Measurements from ENCODE around the gene TMEM244.

TMEM244 gene, protein sequence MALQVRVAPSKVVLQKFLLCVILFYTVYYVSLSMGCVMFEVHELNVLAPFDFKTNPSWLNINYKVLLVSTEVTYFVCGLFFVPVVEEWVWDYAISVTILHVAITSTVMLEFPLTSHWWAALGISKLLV

DNA sequence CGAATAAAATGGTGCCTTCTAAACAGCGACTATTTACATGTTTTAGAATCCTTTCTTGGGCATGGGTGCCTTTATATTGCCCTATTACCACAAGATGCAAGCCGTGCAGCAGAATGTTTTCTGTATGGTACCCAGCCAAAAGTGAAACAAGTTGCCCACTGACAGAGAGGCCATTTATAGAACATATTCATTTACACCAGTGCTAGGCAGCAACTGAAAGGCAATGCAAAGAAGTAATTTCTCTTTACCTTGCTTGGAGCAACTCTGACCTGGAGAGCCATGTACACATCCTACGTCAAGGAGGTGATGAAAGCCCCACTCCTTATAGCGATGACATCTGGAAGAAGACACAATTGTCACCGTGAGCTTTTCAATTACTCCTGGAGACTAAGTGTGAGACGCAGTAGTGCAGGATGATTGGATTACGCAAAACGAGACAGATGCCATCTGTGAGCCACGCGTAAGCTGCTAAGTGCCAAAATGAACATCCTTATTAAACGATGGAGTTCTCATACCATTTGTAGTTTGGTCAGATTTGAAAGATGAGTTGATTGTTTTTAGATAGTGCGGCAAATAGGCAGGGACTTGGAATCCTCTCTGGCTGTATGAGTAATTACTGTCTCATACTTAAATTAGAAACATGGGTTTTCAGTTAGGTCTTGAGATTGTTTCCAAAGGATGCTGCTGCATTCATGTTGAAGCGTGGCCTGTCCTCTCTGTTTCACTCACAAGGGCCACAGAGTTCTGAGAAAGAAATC lies at the start of gene TMEM244:
TSS of gene TMEM244 (minus strand) at position 408 of the 758 bp plus-strand sequence. CDS start at position 281, 127 bp downstream.
- H3K4me1 ChIP-seq (ENCODE audit: control insufficient read depth in 1 of 2, insufficient read depth in 2 of 2, low read length in 2 of 2) = peaks cover 0 to 5% of the 10 kb centered on the region in 2 donors
- H3K4me3 ChIP-seq (ENCODE audit: low read depth in 1 of 2, low read length in 2 of 2) = peak within 1 kb of the TSS; percentile 7 to 33
- H3K9me3 ChIP-seq (ENCODE audit: control insufficient read depth in 1 of 2, low read length in 2 of 2) = no peaks in the 10 kb centered on the region
- H3K27me3 ChIP-seq (ENCODE audit: low read depth, low read length) = no peaks in the 10 kb centered on the region
- no peak within 1 kb of the TSS for H3K27ac ChIP-seq (ENCODE audit: low read length)
- H3K36me3 ChIP-seq (ENCODE audit: control insufficient read depth in 1 of 2, insufficient read depth in 2 of 2, low read length in 2 of 2) = no peaks in the 10 kb centered on the region

DNA sequence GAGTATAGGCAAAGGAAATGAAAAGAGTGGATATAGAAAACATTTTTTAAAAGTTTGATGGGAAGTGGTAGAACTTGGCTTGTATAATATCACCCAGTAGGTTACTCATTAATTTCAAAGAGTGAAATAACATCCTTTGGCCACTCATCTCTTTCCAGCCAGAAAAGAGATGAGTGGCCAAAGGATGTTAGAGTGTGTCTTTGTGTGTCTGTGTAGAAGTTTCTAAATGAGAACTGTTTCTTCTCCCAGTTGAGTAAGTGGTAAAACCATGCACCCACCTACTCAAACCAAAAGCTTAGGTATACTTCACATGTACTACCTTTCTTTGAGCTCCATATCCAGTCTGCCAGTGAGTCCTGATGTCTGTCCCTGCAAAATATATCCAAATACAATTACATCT lies 47.7 kb upstream of the TMEM244 start:
- no peaks in the 10 kb centered on the region for H3K4me1 ChIP-seq (ENCODE audit: control insufficient read depth in 1 of 2, insufficient read depth in 2 of 2, low read length in 2 of 2)
- H3K27ac ChIP-seq (ENCODE audit: low read length) = no peak overlapping the region
- H3K27me3 ChIP-seq (ENCODE audit: low read depth, low read length) = no peaks in the 10 kb centered on the region
- no peaks in the 10 kb centered on the region for H3K9me3 ChIP-seq (ENCODE audit: control insufficient read depth in 1 of 2, low read length in 2 of 2)
- H3K36me3 ChIP-seq (ENCODE audit: control insufficient read depth in 1 of 2, insufficient read depth in 2 of 2, low read length in 2 of 2) = no peaks in the 10 kb centered on the region
- H3K4me3 ChIP-seq (ENCODE audit: low read depth in 1 of 2, low read length in 2 of 2) = no peak overlapping the region

DNA sequence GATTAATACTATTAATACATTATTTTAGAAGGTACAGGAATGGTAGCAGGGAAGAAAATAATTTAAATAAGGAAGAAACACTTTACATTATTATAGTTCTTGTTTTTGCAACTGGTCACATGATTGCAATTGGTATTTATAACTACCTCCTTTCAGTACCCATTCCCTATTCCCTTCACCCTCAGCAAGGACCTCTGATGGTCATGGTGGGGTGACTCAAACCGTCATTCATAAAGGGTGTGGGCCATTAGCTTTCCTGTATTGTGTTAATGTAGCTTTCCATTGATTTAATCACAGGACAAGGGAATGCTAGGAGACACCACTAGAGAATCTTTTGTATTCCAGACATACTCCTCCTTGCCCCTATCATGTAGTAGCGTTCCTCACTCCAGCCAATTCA lies 47.2 kb upstream of the TMEM244 start:
- H3K36me3 ChIP-seq (ENCODE audit: control insufficient read depth in 1 of 2, insufficient read depth in 2 of 2, low read length in 2 of 2) = no peaks in the 10 kb centered on the region
- no peaks in the 10 kb centered on the region for H3K9me3 ChIP-seq (ENCODE audit: control insufficient read depth in 1 of 2, low read length in 2 of 2)
- no peaks in the 10 kb centered on the region for H3K4me1 ChIP-seq (ENCODE audit: control insufficient read depth in 1 of 2, insufficient read depth in 2 of 2, low read length in 2 of 2)
- H3K27ac ChIP-seq (ENCODE audit: low read length) = no peak overlapping the region
- no peak overlapping the region for H3K4me3 ChIP-seq (ENCODE audit: low read depth in 1 of 2, low read length in 2 of 2)
- H3K27me3 ChIP-seq (ENCODE audit: low read depth, low read length) = no peaks in the 10 kb centered on the region

DNA sequence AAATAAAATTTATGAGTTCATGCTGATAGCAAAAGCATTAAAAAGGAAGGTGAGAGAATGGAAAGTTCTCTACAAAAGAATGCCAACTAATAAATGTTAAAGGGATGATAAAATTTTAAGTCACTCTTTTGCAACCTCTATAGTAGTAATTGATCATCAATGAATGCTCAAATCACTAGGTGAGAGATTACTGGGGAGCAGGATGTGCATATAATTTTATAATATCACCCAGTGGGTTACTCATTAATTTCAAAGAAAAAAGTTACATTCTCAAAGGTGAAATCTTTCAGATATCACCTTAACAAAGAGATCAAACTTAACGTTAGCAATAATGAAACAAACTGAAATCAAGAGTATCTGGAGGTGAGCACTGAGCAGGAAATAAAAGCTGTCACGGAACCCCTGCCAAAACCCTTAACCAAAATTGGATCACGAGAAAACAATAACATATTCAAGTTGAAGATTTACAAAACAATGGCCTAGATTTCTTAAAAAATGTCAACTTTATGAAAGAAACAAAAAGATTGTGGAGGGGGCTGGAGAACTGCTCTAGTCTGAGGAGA lies 45.5 kb upstream of the TMEM244 start:
- Histone ChIP-seq H3K27ac (ENCODE audit: low read length) (no peak overlapping the region), H3K4me1 (ENCODE audit: control insufficient read depth in 1 of 2, insufficient read depth in 2 of 2, low read length in 2 of 2) (no peaks in the 10 kb centered on the region), H3K36me3 (ENCODE audit: control insufficient read depth in 1 of 2, insufficient read depth in 2 of 2, low read length in 2 of 2) (no peaks in the 10 kb centered on the region), H3K4me3 (ENCODE audit: low read depth in 1 of 2, low read length in 2 of 2) (no peak overlapping the region), H3K9me3 (ENCODE audit: control insufficient read depth in 1 of 2, low read length in 2 of 2) (peaks cover 0 to 3% of the 10 kb centered on the region in 2 donors), H3K27me3 (ENCODE audit: low read depth, low read length) (no peaks in the 10 kb centered on the region)

DNA sequence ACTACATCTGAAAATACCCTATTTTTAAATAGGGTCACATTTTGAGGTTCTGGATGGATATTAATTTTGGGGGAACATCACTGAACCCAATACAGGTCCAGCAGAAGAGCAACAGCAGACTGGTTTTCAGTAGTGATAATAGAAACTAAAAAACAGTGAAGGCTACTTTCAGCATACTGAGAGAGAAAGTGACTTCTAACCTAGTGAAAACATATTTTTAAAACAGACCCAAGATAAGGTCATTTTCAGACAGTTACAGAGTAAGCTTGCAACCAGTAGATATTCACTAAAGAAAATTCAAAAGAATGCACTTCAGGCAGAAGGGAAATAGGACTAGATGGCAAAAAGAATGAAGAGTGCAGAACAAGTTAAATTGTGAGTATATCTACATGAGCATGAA lies 42.0 kb upstream of the TMEM244 start:
- H3K4me3 ChIP-seq (ENCODE audit: low read depth in 1 of 2, low read length in 2 of 2) = no peak overlapping the region

DNA sequence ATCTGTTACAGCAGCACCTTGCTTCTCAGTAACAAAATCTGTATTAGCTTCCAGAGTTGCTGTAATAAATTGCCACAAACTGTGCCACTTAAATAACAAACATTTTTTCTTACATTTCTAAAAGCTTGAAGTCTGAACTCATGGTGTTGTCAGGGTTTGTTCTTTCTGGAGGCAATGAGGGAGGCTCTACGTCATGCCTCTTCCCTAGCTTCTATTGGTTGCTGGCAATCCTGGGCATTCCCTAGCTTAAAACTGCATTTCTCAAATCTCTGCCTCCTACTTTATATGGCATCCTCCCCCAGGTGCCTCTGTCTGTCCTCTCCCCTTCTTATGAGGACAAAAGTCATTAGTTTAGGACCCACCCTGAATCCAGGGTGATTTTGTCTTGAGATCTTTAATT lies 41.6 kb upstream of the TMEM244 start:
- H3K4me1 ChIP-seq (ENCODE audit: control insufficient read depth in 1 of 2, insufficient read depth in 2 of 2, low read length in 2 of 2) = no peaks in the 10 kb centered on the region
- peaks cover 0 to 3% of the 10 kb centered on the region in 2 donors for H3K9me3 ChIP-seq (ENCODE audit: control insufficient read depth in 1 of 2, low read length in 2 of 2)
- no peaks in the 10 kb centered on the region for H3K36me3 ChIP-seq (ENCODE audit: control insufficient read depth in 1 of 2, insufficient read depth in 2 of 2, low read length in 2 of 2)
- H3K27me3 ChIP-seq (ENCODE audit: low read depth, low read length) = no peaks in the 10 kb centered on the region
- H3K4me3 ChIP-seq (ENCODE audit: low read depth in 1 of 2, low read length in 2 of 2) = no peak overlapping the region
- H3K27ac ChIP-seq (ENCODE audit: low read length) = no peak overlapping the region

More for the DNA sequence above, 42.0 kb upstream of the TMEM244 start:
- Histone ChIP-seq H3K9me3 (ENCODE audit: control insufficient read depth in 1 of 2, low read length in 2 of 2) (peaks cover 0 to 3% of the 10 kb centered on the region in 2 donors), H3K4me1 (ENCODE audit: control insufficient read depth in 1 of 2, insufficient read depth in 2 of 2, low read length in 2 of 2) (no peaks in the 10 kb centered on the region), H3K27me3 (ENCODE audit: low read depth, low read length) (no peaks in the 10 kb centered on the region), H3K36me3 (ENCODE audit: control insufficient read depth in 1 of 2, insufficient read depth in 2 of 2, low read length in 2 of 2) (no peaks in the 10 kb centered on the region), H3K27ac (ENCODE audit: low read length) (no peak overlapping the region)

DNA sequence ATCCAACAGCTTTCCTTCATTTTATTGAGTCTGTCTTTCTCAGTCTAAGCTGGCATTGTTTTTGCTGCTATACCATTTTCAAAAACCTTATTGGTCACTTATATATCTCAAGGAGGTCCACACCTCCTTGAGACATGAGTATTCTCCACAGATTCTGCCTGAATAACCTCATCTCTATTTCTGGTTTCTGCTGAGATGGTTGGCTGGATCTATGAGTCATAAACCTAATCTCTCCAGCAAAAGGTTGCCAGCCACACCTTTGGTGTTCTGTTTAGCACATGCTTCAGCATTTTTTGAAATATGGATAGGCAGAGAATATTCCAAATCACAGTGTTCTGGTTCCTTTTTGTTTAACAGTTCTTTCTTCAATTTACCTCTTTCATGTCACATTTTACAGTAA lies 40.8 kb upstream of the TMEM244 start:
- Histone ChIP-seq H3K27ac (ENCODE audit: low read length) (no peak overlapping the region), H3K9me3 (ENCODE audit: control insufficient read depth in 1 of 2, low read length in 2 of 2) (peaks cover 0 to 3% of the 10 kb centered on the region in 2 donors), H3K27me3 (ENCODE audit: low read depth, low read length) (no peaks in the 10 kb centered on the region), H3K4me1 (ENCODE audit: control insufficient read depth in 1 of 2, insufficient read depth in 2 of 2, low read length in 2 of 2) (no peaks in the 10 kb centered on the region), H3K4me3 (ENCODE audit: low read depth in 1 of 2, low read length in 2 of 2) (no peak overlapping the region), H3K36me3 (ENCODE audit: control insufficient read depth in 1 of 2, insufficient read depth in 2 of 2, low read length in 2 of 2) (no peaks in the 10 kb centered on the region)

DNA sequence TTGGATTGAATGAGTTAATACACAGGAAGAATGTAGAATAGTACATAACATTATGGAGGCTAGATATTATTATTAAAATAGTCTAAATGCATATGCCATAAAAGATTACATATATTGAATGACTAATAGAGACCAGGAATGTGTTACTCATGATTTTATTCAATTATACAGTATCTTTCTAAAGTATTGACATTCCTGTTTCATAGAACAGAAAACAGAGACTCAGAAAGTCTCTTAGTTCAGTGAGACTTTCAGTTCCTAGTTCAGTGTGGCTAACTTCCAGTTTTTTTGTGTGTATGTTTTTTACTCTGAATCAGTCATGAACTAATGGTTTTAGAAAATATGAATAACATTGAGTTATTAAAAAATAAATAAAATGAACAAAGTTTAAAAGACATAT lies 34.6 kb upstream of the TMEM244 start:
- Histone ChIP-seq H3K27me3 (ENCODE audit: low read depth, low read length) (no peaks in the 10 kb centered on the region), H3K4me1 (ENCODE audit: control insufficient read depth in 1 of 2, insufficient read depth in 2 of 2, low read length in 2 of 2) (no peaks in the 10 kb centered on the region), H3K27ac (ENCODE audit: low read length) (no peak overlapping the region), H3K9me3 (ENCODE audit: control insufficient read depth in 1 of 2, low read length in 2 of 2) (no peaks in the 10 kb centered on the region), H3K36me3 (ENCODE audit: control insufficient read depth in 1 of 2, insufficient read depth in 2 of 2, low read length in 2 of 2) (no peaks in the 10 kb centered on the region), H3K4me3 (ENCODE audit: low read depth in 1 of 2, low read length in 2 of 2) (no peak overlapping the region)

DNA sequence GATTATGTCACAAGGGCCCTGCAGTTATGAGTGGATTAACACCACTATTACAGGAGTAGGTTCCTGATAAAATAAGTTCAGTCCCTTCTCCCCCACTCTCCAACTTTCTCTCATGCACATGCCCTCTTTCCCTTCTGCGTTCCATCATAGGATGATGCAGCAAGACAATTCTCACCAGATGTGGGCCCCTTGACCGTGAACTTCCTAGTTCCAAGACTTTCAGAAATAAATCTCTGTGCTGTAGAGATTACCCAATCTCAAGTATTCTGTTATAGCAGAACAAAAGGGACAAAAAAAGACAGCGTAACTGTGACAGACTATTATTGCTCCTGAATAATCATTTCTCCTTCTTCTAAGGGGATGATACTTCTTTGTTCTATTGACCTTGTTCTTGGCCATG lies 33.8 kb upstream of the TMEM244 start:
- Histone ChIP-seq H3K27ac (ENCODE audit: low read length) (no peak overlapping the region), H3K27me3 (ENCODE audit: low read depth, low read length) (no peaks in the 10 kb centered on the region), H3K36me3 (ENCODE audit: control insufficient read depth in 1 of 2, insufficient read depth in 2 of 2, low read length in 2 of 2) (no peaks in the 10 kb centered on the region), H3K4me1 (ENCODE audit: control insufficient read depth in 1 of 2, insufficient read depth in 2 of 2, low read length in 2 of 2) (no peaks in the 10 kb centered on the region), H3K4me3 (ENCODE audit: low read depth in 1 of 2, low read length in 2 of 2) (no peak overlapping the region), H3K9me3 (ENCODE audit: control insufficient read depth in 1 of 2, low read length in 2 of 2) (no peaks in the 10 kb centered on the region)

DNA sequence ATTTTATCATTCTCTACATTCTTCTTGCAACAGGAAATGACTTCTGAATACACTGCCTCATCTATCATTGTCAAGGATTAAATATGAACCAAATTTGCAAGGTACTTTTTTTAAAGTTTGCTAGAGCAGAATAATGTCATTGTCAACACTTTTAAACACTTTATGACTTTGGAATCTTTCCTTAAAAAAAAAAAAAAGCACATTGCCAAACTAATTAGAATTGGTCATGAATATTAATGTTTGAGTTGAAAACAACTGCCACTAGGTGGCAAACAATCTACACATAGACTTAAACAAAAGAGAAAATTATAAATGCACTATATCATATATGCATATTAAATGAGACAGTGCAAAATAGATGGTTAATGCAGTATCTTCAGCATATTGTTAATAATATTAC lies 32.5 kb upstream of the TMEM244 start:
- H3K4me1 ChIP-seq (ENCODE audit: control insufficient read depth in 1 of 2, insufficient read depth in 2 of 2, low read length in 2 of 2) = no peaks in the 10 kb centered on the region
- no peaks in the 10 kb centered on the region for H3K9me3 ChIP-seq (ENCODE audit: control insufficient read depth in 1 of 2, low read length in 2 of 2)
- no peaks in the 10 kb centered on the region for H3K27me3 ChIP-seq (ENCODE audit: low read depth, low read length)
- no peaks in the 10 kb centered on the region for H3K36me3 ChIP-seq (ENCODE audit: control insufficient read depth in 1 of 2, insufficient read depth in 2 of 2, low read length in 2 of 2)
- no peak overlapping the region for H3K27ac ChIP-seq (ENCODE audit: low read length)
- no peak overlapping the region for H3K4me3 ChIP-seq (ENCODE audit: low read depth in 1 of 2, low read length in 2 of 2)

DNA sequence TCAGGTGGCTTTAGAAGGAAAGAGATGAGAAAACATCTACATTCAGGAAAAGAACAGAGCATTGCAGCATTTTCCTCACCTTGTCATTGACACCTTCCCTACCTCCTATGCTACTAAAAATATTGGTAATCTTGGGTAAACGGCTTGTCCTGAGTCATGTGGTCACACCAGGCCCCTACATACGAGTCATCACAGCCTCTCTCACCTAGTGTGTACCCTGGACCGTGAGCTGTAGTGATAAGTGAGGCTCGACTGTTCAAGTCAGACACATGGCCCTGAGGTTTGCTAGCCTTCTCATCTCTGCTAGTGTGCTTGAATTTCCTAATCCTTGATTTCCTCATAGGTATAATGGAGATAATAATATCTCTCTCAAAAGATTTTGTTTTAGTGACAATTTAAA lies 29.6 kb upstream of the TMEM244 start:
- H3K36me3 ChIP-seq (ENCODE audit: control insufficient read depth in 1 of 2, insufficient read depth in 2 of 2, low read length in 2 of 2) = no peaks in the 10 kb centered on the region
- no peaks in the 10 kb centered on the region for H3K4me1 ChIP-seq (ENCODE audit: control insufficient read depth in 1 of 2, insufficient read depth in 2 of 2, low read length in 2 of 2)

More for the DNA sequence above, 29.6 kb upstream of the TMEM244 start:
- no peaks in the 10 kb centered on the region for H3K27me3 ChIP-seq (ENCODE audit: low read depth, low read length)
- H3K27ac ChIP-seq (ENCODE audit: low read length) = no peak overlapping the region
- H3K4me3 ChIP-seq (ENCODE audit: low read depth in 1 of 2, low read length in 2 of 2) = no peak overlapping the region
- H3K9me3 ChIP-seq (ENCODE audit: control insufficient read depth in 1 of 2, low read length in 2 of 2) = no peaks in the 10 kb centered on the region

All from muscle layer of duodenum (tissue), 2 donors.